GM12873 (cell line): ENCODE measurements around the gene RTN4.

Experiments used
- CTCF ChIP-seq: IDR thresholded peaks from 2 replicates; pipeline ENCODE4 v1.5.1; 2012; ENCODE audit warnings: low read depth, mild to moderate bottlenecking, moderate library complexity, low read length, control low read depth; ENCODE audit not compliant: insufficient read depth; ENCODE audit errors: missing control alignments

Gene RTN4

GRCh38 chr2:54956111-54956627 lies 94.1 kb downstream of the RTN4 start:
- no peak for TF ChIP-seq CTCF

GRCh38 chr2:54955358-54956110 lies 94.7 kb downstream of the RTN4 start:
- no peak for TF ChIP-seq CTCF

GRCh38 chr2:54954705-54955357 lies 95.4 kb downstream of the RTN4 start:
- TF ChIP-seq CTCF = no peak

- no peak for TF ChIP-seq CTCF
Measured at GRCh38 chr2:54954158-54954557, 96.1 kb downstream of the RTN4 start.

- TF ChIP-seq CTCF = no peak
Measured at GRCh38 chr2:54952978-54953456, 97.2 kb downstream of the RTN4 start.

GRCh38 chr2:54952425-54952824 lies 97.8 kb downstream of the RTN4 start:
- TF ChIP-seq CTCF = no peak

GRCh38 chr2:54950811-54951210 lies 99.4 kb downstream of the RTN4 start:
- no peak for TF ChIP-seq CTCF
